Measurements from ENCODE around the gene ST8SIA3. TPM values are rescaled to one million over a fixed set of nuclear protein-coding genes. Genes with fewer than 3 reads are reported as not detected.

ST8SIA3 gene, protein sequence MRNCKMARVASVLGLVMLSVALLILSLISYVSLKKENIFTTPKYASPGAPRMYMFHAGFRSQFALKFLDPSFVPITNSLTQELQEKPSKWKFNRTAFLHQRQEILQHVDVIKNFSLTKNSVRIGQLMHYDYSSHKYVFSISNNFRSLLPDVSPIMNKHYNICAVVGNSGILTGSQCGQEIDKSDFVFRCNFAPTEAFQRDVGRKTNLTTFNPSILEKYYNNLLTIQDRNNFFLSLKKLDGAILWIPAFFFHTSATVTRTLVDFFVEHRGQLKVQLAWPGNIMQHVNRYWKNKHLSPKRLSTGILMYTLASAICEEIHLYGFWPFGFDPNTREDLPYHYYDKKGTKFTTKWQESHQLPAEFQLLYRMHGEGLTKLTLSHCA
- under 0.01 TPM in 1 of 2 replicates, not detected in the other for total RNA-seq

DNA sequence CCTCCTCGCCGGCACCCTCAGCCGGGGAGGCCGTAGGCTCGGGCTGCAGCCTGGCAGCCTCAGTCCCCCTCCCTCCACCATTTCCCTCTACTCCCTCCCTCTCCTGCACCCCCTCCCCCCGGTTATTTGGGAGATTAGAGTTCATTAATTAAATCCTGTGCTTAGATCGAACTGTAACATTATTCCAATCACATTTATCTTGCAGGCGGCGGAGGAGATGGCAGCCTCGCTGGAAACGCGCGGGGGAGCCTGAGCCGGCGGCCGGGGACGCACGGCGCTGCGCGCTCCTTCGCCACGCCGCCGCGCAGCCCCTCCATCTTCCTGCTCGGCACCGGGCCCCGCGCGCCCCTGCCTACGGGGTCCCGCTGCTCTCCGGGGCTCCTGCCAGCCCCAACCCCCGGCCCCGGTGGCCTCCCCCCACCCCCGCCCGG lies at the start of gene ST8SIA3:
Gene ST8SIA3, plus strand, starts transcription at position 287 of the 431 bp plus-strand sequence. CDS start 290 bp downstream, outside the sequence.

Other genes starting within 250 kb of the ST8SIA3 start
- gene BOD1L2, start 205.5 kb upstream of the ST8SIA3 start, total RNA-seq = not detected in 2 replicates
- gene ONECUT2, start 82.8 kb downstream of the ST8SIA3 start, total RNA-seq = under 0.01 TPM in 1 of 2 replicates, not detected in the other
- 26.2 and 29.7 TPM in 2 replicates for gene FECH, start 234.1 kb downstream of the ST8SIA3 start, total RNA-seq